RWPE2 (cell line): ENCODE measurements around the gene SLC25A27.

Experiments used
- ATAC-seq: fragments of 200-7000 bp; cut with Tn5 transposase; 3 replicates; pipeline ENCODE4 v1.9.1; 2021; ENCODE audit warnings: low read depth
- DNase-seq: peaks from one replicate; pipeline ENCODE4 v3.0.0-alpha.2; 2020; ENCODE audit warnings: low spot score
- H3K27ac ChIP-seq: fragments of 450-650 bp; 2 replicates; pipeline ENCODE4 v1.5.1; 2017; ENCODE audit warnings: mild to moderate bottlenecking; ENCODE audit not compliant: poor library complexity, severe bottlenecking
- H3K27me3 ChIP-seq: fragments of 250-450 bp; sonication (Bioruptor Pico); 2 replicates; pipeline ENCODE4 v1.5.1; 2021; ENCODE audit warnings: mild to moderate bottlenecking, moderate library complexity; ENCODE audit not compliant: insufficient read depth, poor library complexity, severe bottlenecking
- H3K36me3 ChIP-seq: fragments of 250-450 bp; sonication (Bioruptor Pico); 2 replicates; pipeline ENCODE4 v1.5.1; 2020; ENCODE audit warnings: low read depth, mild to moderate bottlenecking, moderate library complexity
- H3K4me1 ChIP-seq: fragments of 250-450 bp; sonication (Bioruptor Pico); 2 replicates; pipeline ENCODE4 v1.5.1; 2021; ENCODE audit warnings: mild to moderate bottlenecking, moderate library complexity; ENCODE audit not compliant: insufficient read depth, poor library complexity, severe bottlenecking
- H3K4me3 ChIP-seq: fragments of 250-450 bp; sonication (Bioruptor Pico); 2 replicates; pipeline ENCODE4 v1.5.1; 2021; ENCODE audit warnings: mild to moderate bottlenecking, moderate library complexity; ENCODE audit not compliant: severe bottlenecking
- H3K9me3 ChIP-seq: fragments of 250-450 bp; sonication (Bioruptor Pico); 2 replicates; pipeline ENCODE4 v1.5.1; 2021; ENCODE audit warnings: mild to moderate bottlenecking, moderate library complexity; ENCODE audit not compliant: severe bottlenecking
- CTCF ChIP-seq: fragments of 450-650 bp; IDR thresholded peaks from one replicate; pipeline ENCODE4 v1.5.1; 2017; ENCODE audit warnings: mild to moderate bottlenecking, moderate library complexity; ENCODE audit not compliant: poor library complexity, severe bottlenecking

The SLC25A27 gene

GRCh38 chr6:46676604-46677313 lies 24.0 kb downstream of the SLC25A27 start:
- Histone ChIP-seq H3K9me3 (no peaks in the 10 kb centered on the region), H3K36me3 (no peaks in the 10 kb centered on the region), H3K27ac (no peak overlapping the region), H3K27me3 (no peaks in the 10 kb centered on the region), H3K4me3 (no peak overlapping the region), H3K4me1 (no peaks in the 10 kb centered on the region)
- DNase-seq = no peak
- no peak for ATAC-seq
- no peak for TF ChIP-seq CTCF

- peak; percentile 45 for TF ChIP-seq CTCF
- no peaks in the 10 kb centered on the region for H3K27me3 ChIP-seq
- no peaks in the 10 kb centered on the region for H3K36me3 ChIP-seq
- H3K4me1 ChIP-seq = no peaks in the 10 kb centered on the region
- no peak for DNase-seq
- no peak overlapping the region for H3K27ac ChIP-seq
- no peaks in the 10 kb centered on the region for H3K9me3 ChIP-seq
- no peak for ATAC-seq
- H3K4me3 ChIP-seq = no peak overlapping the region
Measured at GRCh38 chr6:46677314-46677654, 24.5 kb downstream of the SLC25A27 start.

GRCh38 chr6:46684771-46685170 lies 32.0 kb downstream of the SLC25A27 start:
- ATAC-seq (peak; percentile 54; the same call in 1 of the 3 replicates), DNase-seq (no peak)
- H3K4me3 ChIP-seq = no peak overlapping the region
- H3K27me3 ChIP-seq = no peaks in the 10 kb centered on the region
- H3K27ac ChIP-seq = no peak overlapping the region
- H3K4me1 ChIP-seq = no peaks in the 10 kb centered on the region
- H3K9me3 ChIP-seq = no peaks in the 10 kb centered on the region
- no peak for TF ChIP-seq CTCF
- no peaks in the 10 kb centered on the region for H3K36me3 ChIP-seq

GRCh38 chr6:46687619-46688097 lies 34.9 kb downstream of the SLC25A27 start, which contains the start of gene TDRD6:
TSS of gene TDRD6 (plus strand) at chr6:46687885. CDS start at chr6:46688129, 244 bp downstream.
- DNase-seq = peak; percentile 35
- no peaks in the 10 kb centered on the region for H3K4me1 ChIP-seq
- H3K36me3 ChIP-seq = no peaks in the 10 kb centered on the region
- no peak within 1 kb of the TSS for H3K27ac ChIP-seq
- ATAC-seq = no peak
- H3K4me3 ChIP-seq = no peak within 1 kb of the TSS
- no peaks in the 10 kb centered on the region for H3K27me3 ChIP-seq
- H3K9me3 ChIP-seq = no peaks in the 10 kb centered on the region
- TF ChIP-seq CTCF = no peak
